ENCODE data around the gene RPRD1A.
"Not testable (repeated sequence)": the region's sequence is repeated elsewhere in the genome, so short reads cannot be mapped to it uniquely, and the experiment has no call there.

The RPRD1A gene

GRCh38 chr18:36067055-36067957, at the start of gene RPRD1A:
Gene RPRD1A (minus strand): TSS chr18:36067559. CDS start chr18:36067404, 155 bp downstream.
- peak; percentile 97 for DNase-seq (ENCODE audit: low spot score)

- not testable (repeated sequence) for DNase-seq (ENCODE audit: low spot score)
These were observed 49.4 kb upstream of the RPRD1A start for GRCh38 chr18:36116771-36117170.

- DNase-seq (ENCODE audit: low spot score): no peak
These were observed 47.4 kb upstream of the RPRD1A start for GRCh38 chr18:36114738-36115137.

GRCh38 chr18:36114251-36114650, 46.9 kb upstream of the RPRD1A start:
- DNase-seq (ENCODE audit: low spot score): no peak

GRCh38 chr18:36112302-36112701, 44.9 kb upstream of the RPRD1A start:
- no peak for DNase-seq (ENCODE audit: low spot score)

GRCh38 chr18:36109737-36110136, 42.4 kb upstream of the RPRD1A start:
- no peak for DNase-seq (ENCODE audit: low spot score)

- DNase-seq (ENCODE audit: low spot score): no peak
These were observed 41.2 kb upstream of the RPRD1A start for GRCh38 chr18:36108601-36109000.

- no peak for DNase-seq (ENCODE audit: low spot score)
These were observed 40.8 kb upstream of the RPRD1A start for GRCh38 chr18:36108196-36108595.

GRCh38 chr18:36107477-36107876, 40.1 kb upstream of the RPRD1A start:
- no peak for DNase-seq (ENCODE audit: low spot score)

- no peak for DNase-seq (ENCODE audit: low spot score)
These were observed 37.4 kb upstream of the RPRD1A start for GRCh38 chr18:36104749-36105148.

GRCh38 chr18:36101943-36102342, 34.6 kb upstream of the RPRD1A start:
- no peak for DNase-seq (ENCODE audit: low spot score)

GRCh38 chr18:36099311-36099710, 32.0 kb upstream of the RPRD1A start:
- DNase-seq (ENCODE audit: low spot score): no peak

- no peak for DNase-seq (ENCODE audit: low spot score)
These were observed 29.6 kb upstream of the RPRD1A start for GRCh38 chr18:36096955-36097354.

GRCh38 chr18:36095936-36096519, 28.7 kb upstream of the RPRD1A start:
- DNase-seq (ENCODE audit: low spot score): peak; percentile 66

GRCh38 chr18:36094431-36094830, 27.1 kb upstream of the RPRD1A start:
- DNase-seq (ENCODE audit: low spot score): no peak

- not testable (repeated sequence) for DNase-seq (ENCODE audit: low spot score)
These were observed 24.8 kb upstream of the RPRD1A start for GRCh38 chr18:36092116-36092515.

- DNase-seq (ENCODE audit: low spot score): no peak
These were observed 21.6 kb upstream of the RPRD1A start for GRCh38 chr18:36089001-36089400.

- DNase-seq (ENCODE audit: low spot score): no peak
These were observed 20.9 kb upstream of the RPRD1A start for GRCh38 chr18:36088256-36088655.

- DNase-seq (ENCODE audit: low spot score): no peak
These were observed 18.8 kb upstream of the RPRD1A start for GRCh38 chr18:36086186-36086585.

- DNase-seq (ENCODE audit: low spot score): no peak
These were observed 17.8 kb upstream of the RPRD1A start for GRCh38 chr18:36085195-36085594.

GRCh38 chr18:36083729-36084128, 16.4 kb upstream of the RPRD1A start:
- DNase-seq (ENCODE audit: low spot score): no peak

GRCh38 chr18:36081118-36081517, 13.8 kb upstream of the RPRD1A start:
- DNase-seq (ENCODE audit: low spot score): not testable (repeated sequence)

GRCh38 chr18:36078751-36079529, 11.6 kb upstream of the RPRD1A start:
- peak; percentile 56 for DNase-seq (ENCODE audit: low spot score)

Data from GM03348 (cell line).